22Rv1 (cell line): ENCODE results near the gene TUBB4B.

Experiments used
- CTCF ChIP-seq: fragments of 450-650 bp; IDR thresholded peaks from 2 replicates; pipeline ENCODE4 v1.5.1; 2017; ENCODE audit warnings: mild to moderate bottlenecking
- ZFX ChIP-seq: fragments of 450-650 bp; IDR thresholded peaks from 2 replicates; pipeline ENCODE4 v1.6.1; 2017; ENCODE audit warnings: antibody characterized with exemption, borderline replicate concordance

GRCh38 chr9:137279741-137280473 is 38.8 kb downstream of the TUBB4B start:
- TF ChIP-seq CTCF (no peak), ZFX (no peak)
